ENCODE measurements around the gene SRD5A1.

The SRD5A1 gene

DNA sequence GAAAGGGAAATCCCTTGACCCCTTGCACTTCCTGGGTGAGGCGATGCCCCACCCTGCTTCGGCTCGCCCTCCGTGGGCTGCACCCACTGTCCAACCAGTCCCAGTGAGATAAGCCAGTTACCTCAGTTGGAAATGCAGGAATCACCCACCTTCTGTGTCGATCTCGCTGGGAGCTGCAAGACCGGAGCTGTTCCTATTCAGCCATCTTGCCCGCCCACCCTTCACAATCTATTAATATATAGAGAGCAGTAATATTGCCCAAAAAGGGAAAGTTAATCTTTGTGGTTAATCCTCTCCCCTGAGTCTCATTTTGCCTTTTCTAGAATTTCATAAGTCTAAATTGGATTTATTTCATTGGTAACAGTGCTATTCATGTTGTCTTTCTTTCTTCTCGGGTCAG, 16.4 kb downstream of the SRD5A1 start:
- no peak overlapping the region for H3K4me3 ChIP-seq (ENCODE audit: low read depth, low read length)
- TF ChIP-seq, protein P1, sequence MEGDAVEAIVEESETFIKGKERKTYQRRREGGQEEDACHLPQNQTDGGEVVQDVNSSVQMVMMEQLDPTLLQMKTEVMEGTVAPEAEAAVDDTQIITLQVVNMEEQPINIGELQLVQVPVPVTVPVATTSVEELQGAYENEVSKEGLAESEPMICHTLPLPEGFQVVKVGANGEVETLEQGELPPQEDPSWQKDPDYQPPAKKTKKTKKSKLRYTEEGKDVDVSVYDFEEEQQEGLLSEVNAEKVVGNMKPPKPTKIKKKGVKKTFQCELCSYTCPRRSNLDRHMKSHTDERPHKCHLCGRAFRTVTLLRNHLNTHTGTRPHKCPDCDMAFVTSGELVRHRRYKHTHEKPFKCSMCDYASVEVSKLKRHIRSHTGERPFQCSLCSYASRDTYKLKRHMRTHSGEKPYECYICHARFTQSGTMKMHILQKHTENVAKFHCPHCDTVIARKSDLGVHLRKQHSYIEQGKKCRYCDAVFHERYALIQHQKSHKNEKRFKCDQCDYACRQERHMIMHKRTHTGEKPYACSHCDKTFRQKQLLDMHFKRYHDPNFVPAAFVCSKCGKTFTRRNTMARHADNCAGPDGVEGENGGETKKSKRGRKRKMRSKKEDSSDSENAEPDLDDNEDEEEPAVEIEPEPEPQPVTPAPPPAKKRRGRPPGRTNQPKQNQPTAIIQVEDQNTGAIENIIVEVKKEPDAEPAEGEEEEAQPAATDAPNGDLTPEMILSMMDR (conservative IDR thresholded peaks at IDR 0.05; ENCODE audit: low read depth, low read length): no peak

DNA sequence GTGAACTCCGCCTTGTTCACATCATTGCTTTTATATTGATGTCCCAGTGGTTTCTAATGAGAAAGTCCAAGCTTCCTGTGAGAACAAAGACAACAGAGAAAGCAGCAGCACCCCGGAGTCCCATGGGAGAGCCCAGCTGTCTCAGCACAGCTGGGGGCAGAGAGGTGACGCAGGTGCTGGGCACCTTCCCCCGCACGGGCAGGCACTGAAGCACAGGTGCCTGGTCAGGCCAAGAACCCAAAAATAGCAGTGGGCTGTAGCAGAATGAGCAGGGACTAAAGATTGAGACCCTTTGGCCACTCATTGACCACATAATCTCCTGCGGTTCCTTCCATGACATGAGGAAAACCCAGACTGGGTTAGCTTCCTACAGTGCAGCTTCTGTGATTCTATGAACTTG, 18.8 kb downstream of the SRD5A1 start:
- TF ChIP-seq, protein P1 (conservative IDR thresholded peaks at IDR 0.05; ENCODE audit: low read depth, low read length): no peak
- no peak for DNase-seq (ENCODE audit: low read depth)
- H3K4me3 ChIP-seq (ENCODE audit: low read depth, low read length): no peak overlapping the region

More for the DNA sequence above, 16.4 kb downstream of the SRD5A1 start:
- no peak for DNase-seq (ENCODE audit: low read depth)

DNA sequence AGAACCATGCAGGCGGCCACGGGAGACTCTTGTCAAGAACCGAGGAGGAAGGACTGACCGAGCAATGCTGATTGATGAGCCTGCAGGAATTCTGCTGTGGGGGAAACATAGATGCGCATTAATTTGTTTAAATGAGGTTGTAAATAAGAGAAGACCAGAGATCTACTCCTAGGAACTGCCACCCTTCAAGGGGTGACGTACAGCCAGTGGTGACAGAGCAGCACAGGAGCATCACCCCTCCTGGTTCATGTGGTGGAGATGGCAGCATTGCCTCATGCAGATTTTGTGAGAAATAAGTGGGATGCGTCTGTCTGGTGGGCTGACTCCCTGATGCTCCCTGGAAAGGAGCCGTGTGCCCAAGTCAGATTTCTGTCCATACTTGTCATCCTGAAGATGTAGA, 22.2 kb downstream of the SRD5A1 start:
- H3K4me3 ChIP-seq (ENCODE audit: low read depth, low read length): no peak overlapping the region
- TF ChIP-seq, protein P1 (conservative IDR thresholded peaks at IDR 0.05; ENCODE audit: low read depth, low read length): no peak
- DNase-seq (ENCODE audit: low read depth): no peak

GRCh38 chr5:6656680-6657079, 23.4 kb downstream of the SRD5A1 start:
- TF ChIP-seq, protein P1 (conservative IDR thresholded peaks at IDR 0.05; ENCODE audit: low read depth, low read length): no peak
- no peak overlapping the region for H3K4me3 ChIP-seq (ENCODE audit: low read depth, low read length)
- peak; percentile 8 for DNase-seq (ENCODE audit: low read depth)

GRCh38 chr5:6659941-6660684, 26.9 kb downstream of the SRD5A1 start:
- TF ChIP-seq, protein P1 (conservative IDR thresholded peaks at IDR 0.05; ENCODE audit: low read depth, low read length): no peak
- H3K4me3 ChIP-seq (ENCODE audit: low read depth, low read length): no peak overlapping the region
- DNase-seq (ENCODE audit: low read depth): no peak

DNA sequence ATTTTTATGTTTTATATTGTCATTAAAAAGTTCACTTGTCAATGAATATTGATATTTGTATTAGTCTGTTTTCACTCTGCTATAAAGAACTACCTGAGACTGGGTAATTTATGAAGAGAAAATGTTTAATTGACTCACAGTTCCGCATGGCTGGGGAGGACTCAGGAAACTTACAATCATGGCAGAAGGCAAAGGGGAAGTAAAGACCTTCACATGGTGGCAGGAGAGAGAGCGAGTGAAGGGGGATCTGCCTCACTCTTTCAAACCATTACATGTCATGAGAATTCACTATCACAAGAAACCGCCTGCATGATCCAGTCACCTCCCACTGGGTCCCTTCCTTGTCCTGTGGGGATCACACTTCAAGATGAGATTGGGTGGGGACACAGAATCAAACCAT, 27.4 kb downstream of the SRD5A1 start:
- no peak overlapping the region for H3K4me3 ChIP-seq (ENCODE audit: low read depth, low read length)
- TF ChIP-seq, protein P1 (conservative IDR thresholded peaks at IDR 0.05; ENCODE audit: low read depth, low read length): no peak

DNA sequence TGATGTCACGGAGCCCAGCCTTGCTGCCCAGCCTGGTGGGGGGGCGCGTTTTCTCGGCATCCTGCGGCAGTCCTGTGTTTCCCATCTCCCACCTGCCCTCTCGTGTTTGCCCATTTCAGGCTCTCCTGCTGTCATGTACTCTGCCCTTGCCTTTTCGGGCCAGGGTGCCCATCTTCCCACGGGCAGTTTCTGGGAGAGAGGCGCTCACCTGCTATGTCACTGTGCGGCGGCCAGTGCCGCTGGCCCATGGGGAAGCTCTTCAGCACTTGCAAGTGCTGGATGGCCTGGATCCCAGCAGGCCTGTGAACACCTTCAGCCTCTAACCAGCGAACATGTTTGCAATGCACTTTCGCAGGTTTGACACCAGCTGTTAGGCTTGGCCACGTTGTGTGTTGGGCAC, 33.5 kb downstream of the SRD5A1 start:
- no peak for DNase-seq (ENCODE audit: low read depth)
- TF ChIP-seq, protein P1 (conservative IDR thresholded peaks at IDR 0.05; ENCODE audit: low read depth, low read length): no peak
- no peak overlapping the region for H3K4me3 ChIP-seq (ENCODE audit: low read depth, low read length)

More for the DNA sequence above, 27.4 kb downstream of the SRD5A1 start:
- DNase-seq (ENCODE audit: low read depth): no peak

Data from choroid plexus epithelial cell (primary cell).